CD4-positive, alpha-beta T cell treated with Interleukin-12 subunit alpha and Interleukin-12 subunit beta, for 1 hour (primary cell): ENCODE results near the gene LGMN.
"Not testable (repeated sequence)": the region's sequence is repeated elsewhere in the genome, so short reads cannot be mapped to it uniquely, and the experiment has no call there.

Experiments used
- DNase-seq: peaks from one replicate; pipeline ENCODE4 v3.0.0-alpha.2; 2020

Gene LGMN

DNA sequence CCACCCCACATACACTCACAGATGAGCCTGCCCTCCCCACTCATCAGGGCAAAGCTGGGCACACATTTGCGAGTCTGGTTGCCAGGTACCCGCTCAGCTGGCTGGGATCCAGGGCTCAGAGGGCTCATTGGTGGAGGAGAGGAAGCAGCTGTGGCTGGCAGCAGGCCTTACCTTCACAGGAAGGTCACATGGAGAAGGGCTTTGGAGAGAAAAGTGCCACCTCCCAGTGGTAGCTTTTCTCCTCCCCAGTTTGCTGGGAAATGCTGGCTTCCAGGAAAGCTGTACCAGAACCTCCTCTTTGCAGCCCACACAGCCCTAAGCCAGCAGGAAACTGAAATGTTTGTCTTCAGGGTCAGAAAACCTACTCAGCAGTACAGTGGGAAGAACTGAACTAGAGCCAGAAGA is 55.6 kb downstream of the LGMN start:
- no peak for DNase-seq

DNA sequence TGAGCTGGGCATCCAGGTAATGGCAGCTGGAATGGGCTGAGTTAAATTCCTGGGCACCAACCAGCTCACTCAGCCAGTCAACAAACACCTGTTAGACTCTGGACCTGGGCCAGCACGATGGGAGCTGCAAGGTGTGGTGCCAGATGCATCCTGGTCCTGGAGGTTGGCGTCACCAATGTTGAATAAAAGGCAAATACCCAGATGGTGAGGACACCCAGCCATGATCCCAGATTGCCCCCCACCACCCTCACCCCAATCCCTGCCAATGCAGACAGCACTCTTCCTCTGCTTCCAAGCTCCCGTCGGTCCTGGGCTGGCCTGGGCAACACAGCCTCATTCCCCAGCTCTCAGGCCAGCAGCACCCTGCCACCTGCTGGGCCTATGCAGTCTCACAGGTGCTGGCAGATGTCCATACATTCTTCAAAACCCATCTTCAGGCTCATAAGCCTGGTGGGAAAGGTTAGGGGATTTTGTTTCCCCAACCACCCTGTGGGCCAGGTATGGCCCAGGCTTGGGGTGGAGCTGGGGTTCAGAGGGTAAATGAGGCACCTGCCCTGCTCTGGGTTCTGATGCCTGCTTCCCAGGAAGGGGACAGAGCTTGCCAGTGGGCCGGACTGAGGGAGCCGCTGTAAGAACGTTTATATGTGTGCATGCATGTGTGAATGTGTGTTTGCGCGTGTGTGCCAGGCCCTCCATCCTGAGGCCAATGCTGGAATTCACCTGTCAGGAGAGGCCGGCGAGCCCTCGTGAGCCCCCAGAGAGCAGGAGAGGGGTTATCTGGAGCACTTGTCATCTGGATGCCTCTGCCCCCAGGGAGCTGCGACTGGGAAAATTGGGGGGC is 58.0 kb downstream of the LGMN start:
- no peak for DNase-seq

DNA sequence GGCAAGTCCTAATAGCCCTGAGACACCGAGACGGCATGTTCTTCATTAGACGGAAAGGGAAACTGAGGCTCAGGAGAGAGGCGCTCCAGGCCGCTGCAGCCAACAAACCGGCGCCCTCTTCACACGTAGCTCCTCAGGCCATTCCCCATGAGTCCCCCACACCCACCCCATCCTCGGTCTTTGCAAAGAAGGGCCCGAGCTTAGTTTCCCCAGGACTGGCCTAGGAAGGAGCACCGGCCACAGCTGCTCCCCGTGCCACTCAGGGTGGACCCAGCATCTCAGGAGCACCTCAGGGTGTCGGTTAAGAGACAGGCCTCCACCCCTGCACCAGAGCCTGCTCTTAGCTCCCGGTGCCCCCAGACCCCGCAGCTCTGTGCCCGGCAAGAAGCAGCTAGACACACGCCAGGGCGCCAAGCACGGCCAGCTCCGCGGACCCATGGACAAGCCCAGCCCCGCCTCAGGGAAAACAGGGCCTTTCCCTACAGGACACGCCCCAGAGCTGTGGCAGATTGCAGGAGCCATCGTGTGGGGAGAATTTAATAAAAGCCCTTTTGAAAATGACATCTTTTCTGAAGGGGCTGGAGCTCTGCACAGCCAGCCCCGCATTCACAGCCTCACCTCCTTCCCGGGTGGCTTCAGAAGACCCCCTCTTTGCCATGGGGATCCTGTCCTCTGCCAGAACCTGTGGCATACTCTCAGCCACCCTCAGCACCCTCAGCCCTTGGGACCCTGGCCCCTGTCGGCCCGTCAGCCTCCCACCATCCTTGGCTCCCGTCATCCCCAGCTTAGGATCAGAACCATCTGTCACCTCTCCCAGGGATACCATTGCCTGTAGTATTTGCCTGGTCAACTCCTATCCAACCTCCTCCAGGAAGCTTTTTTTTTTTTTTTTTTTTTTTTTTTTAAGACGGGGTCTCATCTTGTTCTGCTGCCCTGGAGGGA is 59.7 kb downstream of the LGMN start:
- no peak for DNase-seq

GRCh38 chr14:92687681-92688433 is 60.6 kb downstream of the LGMN start:
- no peak for DNase-seq

- DNase-seq, result peak; percentile 74
These were observed 61.5 kb downstream of the LGMN start for GRCh38 chr14:92686900-92687427.

GRCh38 chr14:92686411-92686899 is 62.0 kb downstream of the LGMN start:
- DNase-seq, result no peak

GRCh38 chr14:92685784-92686355 is 62.6 kb downstream of the LGMN start:
- no peak for DNase-seq

DNA sequence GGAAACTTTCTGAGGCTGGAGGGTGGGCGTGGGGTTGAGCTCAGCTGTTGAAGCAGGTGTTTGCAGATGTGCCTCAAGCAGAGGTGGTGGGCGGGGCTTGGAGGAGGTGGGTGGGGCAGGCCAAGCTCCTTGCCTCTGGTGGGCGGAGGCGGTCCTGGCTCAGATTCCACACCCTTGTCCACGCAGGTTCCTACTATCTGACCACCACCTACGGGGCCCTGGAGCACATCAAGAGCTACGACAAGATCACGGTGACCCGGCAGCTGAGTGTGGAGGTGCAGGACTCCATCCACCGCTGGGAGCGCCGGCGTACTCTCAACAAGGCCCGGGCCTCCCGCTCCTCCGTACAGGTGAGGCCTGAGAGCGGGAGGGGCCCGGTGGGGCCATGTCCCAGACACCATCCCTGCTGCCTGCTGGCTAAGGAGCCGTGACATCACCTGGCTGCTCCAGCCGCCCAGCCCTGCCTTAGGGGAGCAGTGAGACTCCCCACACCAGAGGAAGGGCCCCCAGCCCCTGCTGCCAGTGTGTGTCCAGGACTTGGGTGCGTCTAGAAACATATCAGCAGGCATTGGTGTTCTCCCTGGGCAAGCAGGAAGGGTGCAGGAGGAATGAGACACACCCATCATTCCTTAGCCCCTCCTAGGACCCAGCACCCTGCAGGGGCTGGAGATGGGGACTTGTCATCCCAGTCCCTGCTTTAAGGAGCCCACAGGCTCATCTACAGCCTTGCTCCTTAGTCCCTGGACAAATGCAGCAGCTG is 63.4 kb downstream of the LGMN start:
- DNase-seq, result no peak

DNA sequence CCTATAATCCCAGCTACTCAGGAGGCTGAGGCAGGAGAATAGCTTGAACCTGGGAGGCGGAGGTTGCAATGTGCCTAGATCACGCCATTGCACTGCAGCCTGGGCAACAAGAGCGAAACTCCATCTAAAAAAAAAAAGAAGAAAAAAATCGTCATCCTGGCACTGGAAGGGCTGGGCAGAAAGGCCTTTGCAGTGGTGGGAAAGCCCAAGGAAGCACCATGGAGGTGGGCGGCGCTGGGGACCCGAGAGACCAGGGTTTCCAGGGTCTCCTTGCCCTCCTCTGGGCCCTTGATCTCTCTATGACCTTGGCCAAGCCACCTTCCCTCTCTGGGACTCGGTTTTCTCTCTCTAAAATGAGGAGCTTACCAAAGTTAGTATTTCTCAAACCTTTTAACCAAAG is 65.4 kb downstream of the LGMN start:
- DNase-seq, result no peak

- peak; percentile 81 for DNase-seq
These were observed 67.4 kb downstream of the LGMN start for GRCh38 chr14:92680781-92681650.

- not testable (repeated sequence) for DNase-seq
These were observed 68.1 kb downstream of the LGMN start for GRCh38 chr14:92680330-92680729.

DNA sequence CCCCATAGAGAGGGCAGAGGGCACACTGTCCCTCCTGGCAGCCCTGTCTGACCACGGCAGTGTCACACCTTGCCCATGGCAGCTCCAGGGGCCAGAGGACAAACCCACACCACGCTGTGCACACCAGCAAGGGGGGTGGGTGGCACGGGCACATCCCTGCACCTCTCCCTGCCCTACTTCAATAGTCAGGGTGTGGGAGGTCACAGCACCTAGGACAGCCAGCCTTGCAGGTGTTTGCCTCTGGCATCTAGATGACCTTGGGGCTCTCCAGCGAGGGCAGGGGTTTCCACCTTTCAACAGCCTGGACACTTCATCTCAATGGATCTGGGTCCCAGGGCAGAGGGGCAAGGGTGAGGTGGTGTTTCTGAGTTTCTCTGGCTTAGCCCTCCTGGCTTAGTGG is 69.2 kb downstream of the LGMN start:
- DNase-seq, result no peak

GRCh38 chr14:92678766-92679165 is 69.7 kb downstream of the LGMN start:
- DNase-seq, result no peak

GRCh38 chr14:92677955-92678354 is 70.5 kb downstream of the LGMN start:
- no peak for DNase-seq

- DNase-seq, result no peak
These were observed 71.2 kb downstream of the LGMN start for GRCh38 chr14:92677087-92677668.

DNA sequence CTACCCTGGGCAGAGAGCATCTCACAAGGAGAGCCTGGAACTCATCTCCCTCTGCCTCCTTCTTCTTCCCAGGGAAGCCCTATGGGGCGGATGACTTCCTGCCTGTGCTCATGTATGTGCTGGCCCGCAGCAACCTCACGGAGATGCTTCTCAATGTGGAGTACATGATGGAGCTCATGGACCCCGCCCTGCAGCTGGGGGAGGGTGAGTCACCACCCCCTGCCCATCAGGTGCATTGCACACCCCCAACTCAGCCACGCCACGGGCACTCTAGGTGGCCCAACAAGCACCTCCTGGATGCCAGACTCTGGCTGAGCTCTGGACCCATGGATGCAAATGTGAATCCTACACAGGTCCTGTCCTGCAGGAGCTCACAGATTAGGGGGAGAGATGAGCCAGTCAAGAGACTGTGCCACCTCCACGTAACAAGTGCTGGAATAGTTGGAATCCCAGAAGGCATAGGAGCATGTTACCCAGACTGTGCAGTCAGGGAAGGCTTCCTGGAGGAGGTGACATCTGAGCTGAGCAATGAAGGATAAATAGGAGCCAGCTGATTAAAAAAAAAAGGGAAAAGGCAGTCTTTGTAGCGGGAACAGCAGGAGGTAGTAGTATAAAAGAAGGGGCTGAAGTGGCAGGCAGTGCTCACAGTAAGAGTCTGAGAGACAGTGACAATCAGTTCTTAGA is 71.9 kb downstream of the LGMN start:
- DNase-seq, result no peak

GRCh38 chr14:92675976-92676375 is 72.5 kb downstream of the LGMN start:
- no peak for DNase-seq

- no peak for DNase-seq
These were observed 73.0 kb downstream of the LGMN start for GRCh38 chr14:92675421-92675820.

- DNase-seq, result no peak
These were observed 74.8 kb downstream of the LGMN start for GRCh38 chr14:92673601-92674150.
